HG02759 (cell line): Measurements from ENCODE around the gene ANKRD16.
A peak's percentile ranks its signal among the peaks of the same experiment; 100 is the strongest.

ENCODE experiments used
- ATAC-seq: cut with Tn5 transposase; IDR thresholded peaks from one replicate; pipeline ENCODE4 v1.9.1; 2021; ENCODE audit warnings: mild to moderate bottlenecking, moderate library complexity; ENCODE audit not compliant: unreplicated experiment

The ANKRD16 gene

DNA sequence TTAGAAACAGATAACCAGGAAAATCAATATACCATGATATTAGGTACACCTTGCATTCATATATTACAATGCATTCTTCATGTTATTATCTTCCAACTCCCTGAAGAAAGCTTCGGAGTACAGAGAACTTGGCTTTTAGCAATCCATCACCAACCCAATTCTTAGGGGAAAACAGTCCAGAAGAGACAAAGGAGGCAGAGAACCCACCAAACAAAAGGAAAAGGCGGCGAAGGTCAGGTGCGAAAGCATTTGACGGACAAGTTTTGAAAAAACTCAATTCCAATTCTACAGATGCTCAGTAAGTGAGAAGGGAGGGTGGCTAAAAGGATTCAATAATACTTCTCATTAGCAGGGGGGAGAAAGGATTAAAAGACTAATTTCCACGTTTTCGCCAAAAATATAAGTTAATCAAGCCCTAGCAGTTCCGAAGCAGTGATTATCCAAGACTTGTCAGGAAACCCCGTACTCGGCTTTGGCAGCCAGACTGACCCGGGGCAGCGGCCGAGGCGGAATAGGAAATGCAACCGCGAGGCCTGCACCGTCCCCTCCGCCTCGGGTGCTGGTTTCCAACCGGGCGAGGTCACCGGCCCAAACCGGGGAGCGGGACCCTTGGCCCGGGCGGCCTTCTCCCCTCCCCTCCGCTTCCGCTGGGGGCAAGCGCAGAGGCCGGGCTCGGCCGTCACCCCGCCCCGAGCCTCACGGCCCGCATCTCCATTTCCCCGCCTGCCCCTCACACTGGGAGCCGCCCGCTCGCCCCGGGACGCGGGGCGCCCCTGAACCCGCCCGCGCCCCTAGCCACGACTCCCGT, 77.2 kb downstream of the ANKRD16 start:
- ATAC-seq: peak; percentile 26
